Activated T-cell treated with anti-CD3 and anti-CD28 coated beads, Interleukin-2, amount 50 U/mL, for 48 hours (primary cell): Measurements from ENCODE around the gene FGF12.

Source experiments
- DNase-seq, 2 experiments: peaks; one replicate each; pipeline ENCODE4 v3.0.0-alpha.2; 2020

FGF12 gene

DNA sequence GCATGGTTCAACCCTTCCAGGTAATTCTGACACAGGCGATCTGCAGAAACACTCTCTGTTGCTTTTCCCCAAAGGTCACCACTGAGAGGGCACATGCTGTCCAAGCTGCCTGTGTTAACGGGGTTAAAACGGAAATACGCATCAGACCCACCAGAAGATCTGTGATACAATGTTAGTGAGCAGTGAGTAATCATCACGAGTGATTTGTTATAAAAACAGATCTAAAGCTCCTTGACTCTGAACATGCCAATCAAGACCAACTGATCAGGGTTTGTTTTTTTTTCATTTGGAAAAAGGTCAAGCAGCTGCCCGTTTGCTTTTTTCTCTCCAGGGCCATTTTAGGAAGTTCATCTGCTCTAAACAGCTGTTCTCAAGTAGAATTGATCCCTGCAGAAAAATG is 43.2 kb downstream of the FGF12 start:
- no peak for DNase-seq

DNA sequence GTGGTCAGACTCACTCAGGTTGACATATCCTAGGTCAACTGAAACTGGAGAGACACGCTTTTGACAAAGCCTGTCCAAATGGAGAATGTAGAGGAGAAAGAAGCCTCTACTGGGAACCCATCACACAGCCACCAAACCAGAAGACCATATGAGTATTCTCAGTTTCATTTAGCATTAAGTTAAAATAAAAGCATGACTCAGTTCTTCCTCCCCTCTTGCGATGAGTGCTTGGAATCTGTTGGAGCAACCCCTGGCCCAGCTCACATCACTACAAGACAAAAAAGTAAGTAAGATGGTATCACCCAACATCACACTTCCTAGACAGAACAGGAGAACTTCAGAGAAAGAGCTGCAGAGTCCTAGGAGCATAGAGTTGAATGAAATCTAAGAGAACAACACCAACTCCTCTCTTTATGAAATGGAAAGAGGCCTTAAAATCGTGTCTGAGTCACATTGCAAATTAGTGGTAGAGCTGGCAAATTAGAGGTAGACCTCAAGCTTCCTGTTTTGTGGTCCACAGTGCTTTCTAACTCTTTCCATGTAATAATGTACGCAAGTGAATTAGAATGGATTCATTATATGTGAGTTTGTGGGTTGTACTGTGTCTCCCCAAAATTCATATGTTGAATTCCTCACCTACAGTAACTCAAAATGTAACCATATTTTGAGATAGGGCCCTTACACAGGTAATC is 51.2 kb downstream of the FGF12 start:
- peak in 1 of 2 experiments; percentile 37 for DNase-seq

DNA sequence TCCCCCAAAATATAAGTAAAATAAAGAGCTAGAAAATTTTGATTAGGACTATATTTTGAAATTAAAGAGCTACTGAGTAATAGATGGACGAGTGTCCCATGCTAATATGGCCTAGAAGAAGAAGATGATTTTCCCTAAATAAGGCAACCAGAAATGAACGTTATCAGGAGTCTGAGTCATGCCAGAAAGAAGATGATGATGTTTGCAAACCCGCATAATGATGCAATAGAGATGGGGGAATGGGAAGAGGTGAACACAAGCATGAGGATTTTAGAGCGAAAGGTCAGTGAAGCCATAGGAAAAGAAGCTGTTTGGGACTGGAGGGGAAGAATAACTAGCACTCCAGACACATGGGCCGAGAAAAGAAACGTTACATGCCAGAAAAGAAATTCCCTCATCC is 71.7 kb downstream of the FGF12 start:
- no peak for DNase-seq

DNA sequence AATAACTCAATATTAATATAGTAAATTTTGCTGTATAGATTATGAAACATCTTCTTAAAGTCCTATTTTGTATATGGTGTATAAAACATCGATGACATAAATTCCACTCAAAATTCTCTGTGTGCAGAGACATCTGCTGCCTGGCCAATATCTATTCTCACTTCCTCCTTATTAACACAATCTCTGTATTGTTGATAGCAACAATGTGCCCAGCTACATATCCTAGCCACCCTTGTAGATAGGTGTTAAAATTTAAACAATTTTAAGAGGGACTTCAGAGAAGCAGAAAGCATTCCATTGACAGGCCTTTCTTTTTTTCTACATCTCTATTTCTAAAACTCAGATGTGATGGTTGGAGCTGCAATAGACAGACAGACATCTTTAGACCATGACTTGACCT is 72.3 kb downstream of the FGF12 start:
- no peak for DNase-seq

DNA sequence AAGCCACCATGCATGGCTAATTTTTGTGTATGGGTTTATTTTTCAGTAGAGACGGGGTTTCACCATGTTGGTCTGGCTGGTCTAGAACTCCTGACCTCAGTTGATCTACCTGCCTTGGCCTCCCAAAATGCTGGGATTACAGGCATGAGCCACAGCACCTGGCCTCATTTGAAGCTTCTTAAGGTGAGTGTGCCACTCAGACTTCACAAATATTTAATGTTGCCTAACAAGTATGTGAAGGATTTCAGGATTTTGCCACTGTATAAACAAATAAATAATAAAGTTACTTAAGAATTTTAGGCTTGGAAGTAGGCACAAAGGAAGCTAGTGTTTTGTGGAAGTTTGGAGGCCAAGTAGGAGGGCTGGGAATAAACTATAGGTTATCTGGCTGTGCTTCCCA is 73.5 kb downstream of the FGF12 start:
- no peak for DNase-seq

DNA sequence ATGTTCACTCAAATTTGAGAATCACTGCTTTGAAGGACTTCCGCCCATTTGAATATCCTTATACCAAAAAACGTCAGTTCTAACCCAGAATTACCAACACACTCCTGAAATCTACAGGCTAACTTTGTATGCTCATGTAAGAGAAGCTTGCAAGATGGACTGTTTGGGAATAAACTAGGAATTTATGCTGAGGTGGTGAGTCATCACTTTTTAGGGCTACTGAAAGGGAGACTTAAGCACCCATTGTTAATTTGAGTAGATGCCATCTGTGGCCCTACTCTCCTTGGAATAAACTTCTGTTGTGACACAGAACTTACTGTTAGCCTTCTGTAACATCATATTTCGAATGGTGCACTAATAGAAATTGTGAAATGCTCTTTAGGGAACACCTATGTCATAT is 74.6 kb downstream of the FGF12 start:
- no peak for DNase-seq

DNA sequence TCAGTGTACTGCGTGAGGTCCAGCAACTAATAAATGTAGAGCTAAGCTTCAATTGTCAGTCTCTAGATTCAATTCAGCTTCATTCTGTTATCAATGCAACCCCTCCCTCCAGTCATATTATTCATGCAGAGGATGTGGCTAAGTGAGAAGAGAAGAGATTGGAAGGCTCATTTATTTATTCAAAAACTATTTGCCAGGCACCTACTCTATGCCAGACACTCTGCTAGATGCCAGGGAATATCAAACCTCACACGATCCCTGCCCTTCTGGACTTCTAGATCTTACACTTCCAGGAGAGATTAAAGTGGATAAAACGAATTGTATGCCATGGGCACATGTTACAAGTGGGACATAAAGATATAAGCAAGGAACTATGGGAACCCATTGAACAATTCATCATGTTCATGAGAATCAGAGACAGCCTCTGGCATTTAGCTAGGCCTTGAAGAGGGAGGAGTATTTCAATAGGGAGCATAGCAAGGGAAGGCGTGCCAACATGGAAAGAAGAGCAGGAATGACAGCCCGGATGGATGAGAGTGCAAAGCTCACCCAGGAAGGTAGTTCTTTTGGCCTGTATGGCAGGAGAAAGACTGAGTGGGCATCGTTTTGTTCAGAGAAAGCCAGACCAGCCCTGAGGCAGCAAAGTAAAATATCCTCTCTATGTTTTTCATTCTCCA is 75.4 kb downstream of the FGF12 start:
- no peak for DNase-seq

DNA sequence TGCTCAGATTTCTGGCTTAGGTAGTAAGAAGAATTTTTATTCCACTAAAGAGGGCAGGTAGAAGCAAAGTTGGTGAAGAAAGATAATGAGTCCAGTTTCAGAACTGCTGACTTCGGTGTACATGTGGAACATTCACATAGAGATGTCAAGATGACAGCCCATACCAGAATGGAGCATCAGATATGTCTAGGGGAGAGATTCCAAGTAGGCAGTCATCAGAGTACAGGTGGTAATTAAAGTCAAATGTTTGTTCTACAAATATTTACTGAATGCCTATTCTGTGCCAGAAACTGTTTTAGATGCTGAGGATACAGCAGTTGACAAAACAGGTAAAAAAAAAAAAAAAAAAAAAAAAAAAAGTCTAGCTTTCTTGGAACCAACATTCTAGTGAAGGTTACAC is 81.9 kb downstream of the FGF12 start:
- DNase-seq, result no peak

DNA sequence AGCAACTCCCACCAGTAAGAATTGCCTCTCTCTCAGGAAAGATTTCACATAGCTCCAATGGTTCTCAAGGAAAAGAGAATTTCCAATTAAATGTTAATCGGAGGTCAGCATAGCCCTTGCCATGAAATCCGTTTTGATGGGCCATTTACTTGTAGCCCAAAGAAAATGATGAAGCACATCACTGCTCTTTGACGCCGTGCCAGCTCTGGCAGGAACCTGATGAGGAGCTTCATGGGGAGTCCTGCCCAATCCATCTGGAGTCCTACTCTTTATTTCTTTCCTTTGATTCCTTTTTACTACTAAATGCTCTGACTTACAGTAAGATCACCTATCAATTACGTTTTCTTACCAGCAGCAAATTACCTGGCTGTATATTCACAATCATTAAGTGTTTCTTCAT is 84.7 kb downstream of the FGF12 start:
- no peak for DNase-seq

DNA sequence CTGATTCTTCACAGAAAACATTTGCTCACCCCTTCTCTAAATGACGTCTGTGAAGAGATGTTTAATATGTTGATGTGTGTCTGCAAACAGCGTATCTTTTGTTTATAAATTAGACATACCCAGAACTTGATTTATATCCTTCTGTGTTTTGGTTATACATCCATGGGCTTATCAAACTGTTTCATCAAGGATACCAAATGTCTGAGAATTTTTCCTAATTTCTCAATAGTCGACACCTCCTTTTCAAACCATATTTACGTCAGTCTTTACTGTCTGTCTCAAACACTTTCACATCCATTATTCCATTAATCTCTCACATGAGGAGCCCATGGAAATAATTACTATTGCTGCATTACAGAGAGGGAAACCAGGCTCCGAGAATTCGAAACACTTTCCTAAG is 85.4 kb downstream of the FGF12 start:
- no peak for DNase-seq

DNA sequence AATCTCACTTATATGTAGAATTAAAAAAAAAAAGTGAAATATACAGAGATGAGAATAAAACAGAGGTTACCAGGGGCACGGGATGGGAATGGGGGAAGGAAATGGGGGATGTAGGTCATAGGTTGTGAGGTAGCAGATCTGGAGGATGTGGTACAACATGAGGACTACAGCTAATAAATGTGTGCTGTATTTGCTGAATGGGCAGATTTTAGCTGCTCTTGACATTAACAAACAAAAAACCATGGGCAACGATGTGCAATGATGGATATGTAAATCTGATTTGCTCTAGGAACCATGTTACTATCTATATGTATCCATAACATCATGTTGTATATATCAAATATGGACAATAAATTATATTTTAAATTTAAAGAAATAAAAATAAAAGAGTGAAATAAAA is 87.4 kb downstream of the FGF12 start:
- DNase-seq, result no peak

DNA sequence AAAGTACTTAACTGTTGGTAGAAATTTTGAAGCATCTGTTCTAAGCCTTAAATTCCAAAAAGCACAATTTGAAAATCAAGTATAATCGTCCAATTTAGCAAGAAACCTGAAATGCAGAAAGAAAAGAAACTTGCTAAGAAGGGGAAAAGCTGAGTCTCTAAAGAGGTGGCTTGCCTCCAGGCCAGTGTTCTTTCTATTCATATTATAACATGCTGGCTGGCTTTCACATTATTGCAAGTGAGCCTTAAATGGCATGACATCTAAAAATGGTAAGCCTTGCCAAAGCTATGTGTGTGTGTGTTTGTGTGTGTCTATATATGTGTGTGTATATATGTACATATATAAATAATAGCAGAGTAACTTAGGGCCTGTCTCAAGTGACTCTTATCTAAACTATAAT is 89.5 kb downstream of the FGF12 start:
- no peak for DNase-seq

DNA sequence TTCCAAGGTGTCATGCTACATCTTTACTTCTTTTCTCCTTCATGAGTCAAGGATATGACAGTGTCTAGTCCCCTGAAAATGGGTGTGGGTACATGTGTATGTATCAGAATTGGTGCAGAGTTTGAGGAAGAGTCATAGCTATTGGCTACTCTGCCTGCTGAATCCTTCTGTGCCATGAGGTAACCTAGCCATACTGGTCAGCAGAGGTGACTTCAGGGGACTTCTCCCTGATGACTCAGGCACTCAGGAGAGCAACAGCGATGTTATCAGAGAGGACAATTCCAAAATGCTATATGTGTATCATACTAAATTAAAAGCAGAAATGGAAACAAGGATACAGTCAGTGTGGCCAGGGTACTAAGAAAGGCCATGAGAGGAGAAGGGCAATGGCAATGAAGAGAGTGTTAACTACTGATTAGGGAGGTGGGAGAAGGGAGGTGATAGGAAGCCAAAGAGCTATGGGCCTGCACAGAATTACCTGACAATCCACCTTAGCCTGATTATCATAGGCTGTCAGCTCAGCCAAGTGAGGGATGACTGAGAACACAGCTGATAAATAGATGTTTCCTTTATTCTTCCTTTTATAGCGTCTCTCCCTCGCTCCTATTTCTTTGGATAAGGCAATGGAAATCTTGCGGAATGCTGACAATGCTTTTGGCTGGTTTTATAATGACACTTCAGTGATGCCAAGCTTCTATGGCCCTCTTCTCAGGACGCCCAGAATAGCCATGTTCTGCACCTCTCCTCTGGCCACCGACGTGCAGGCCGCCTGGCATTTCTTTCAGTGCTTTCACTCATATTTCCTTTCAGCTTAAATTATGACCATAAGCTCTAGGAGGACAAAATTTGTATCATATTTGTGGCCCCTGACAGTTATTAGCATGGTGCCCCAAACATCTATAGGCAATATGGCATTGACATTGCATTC is 90.6 kb downstream of the FGF12 start:
- DNase-seq, result no peak

DNA sequence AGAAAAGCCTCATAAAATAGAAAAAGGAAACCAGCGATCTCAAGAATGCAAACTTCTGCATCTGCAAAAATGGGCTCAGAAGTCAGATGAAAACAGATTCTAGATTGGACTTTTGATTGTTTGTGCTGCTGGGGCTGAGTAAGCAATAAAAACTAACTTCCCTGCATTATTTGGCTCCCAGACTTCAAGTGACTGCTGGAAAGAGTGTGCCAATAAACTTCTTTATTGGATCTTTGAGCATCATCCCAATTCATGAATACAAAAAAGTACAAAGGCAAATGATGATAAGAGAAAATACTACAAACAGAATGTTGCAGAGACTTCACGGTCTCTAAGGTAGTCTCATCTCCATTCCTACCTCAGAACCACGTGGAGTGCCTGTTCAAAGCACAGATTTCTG is 97.9 kb downstream of the FGF12 start:
- DNase-seq, result no peak

DNA sequence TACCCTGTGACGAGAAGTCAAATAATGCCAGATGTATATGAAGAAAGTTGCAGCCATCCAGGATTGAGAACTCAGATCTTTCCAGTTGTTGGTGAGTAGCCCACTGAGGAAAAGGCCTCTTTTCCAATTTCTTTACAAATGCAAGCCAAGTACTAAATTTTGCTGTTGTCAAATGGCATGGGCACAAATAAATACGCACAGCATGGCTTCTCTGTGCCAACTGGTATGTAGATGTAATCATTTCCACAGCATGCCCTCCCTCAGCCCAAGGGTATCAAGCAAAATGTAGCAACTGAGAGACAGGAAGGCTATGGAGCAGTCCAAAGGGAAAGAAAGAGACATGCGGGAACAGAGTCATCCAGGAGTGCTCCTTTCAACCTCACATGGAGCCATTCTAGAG is 105.4 kb downstream of the FGF12 start:
- DNase-seq, result no peak

DNA sequence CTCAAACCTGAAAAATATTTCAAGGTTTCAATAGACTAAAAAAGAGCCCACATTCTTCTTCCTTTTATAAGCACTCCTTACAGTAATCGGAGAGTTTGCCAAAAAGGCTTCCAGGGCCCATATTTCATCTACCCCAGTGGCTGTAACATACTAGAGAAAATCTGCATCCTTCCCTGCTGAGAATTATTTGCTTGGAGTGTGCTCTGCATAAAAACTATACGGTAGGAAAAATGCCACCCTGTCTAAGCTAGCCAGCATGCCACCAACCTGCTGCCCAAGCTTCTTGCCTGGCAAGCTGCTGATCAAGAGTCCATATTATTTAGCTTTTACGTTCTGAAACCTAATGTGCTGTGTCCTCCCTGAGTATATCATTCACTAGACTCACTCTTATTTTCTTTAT is 107.1 kb downstream of the FGF12 start:
- no peak for DNase-seq

DNA sequence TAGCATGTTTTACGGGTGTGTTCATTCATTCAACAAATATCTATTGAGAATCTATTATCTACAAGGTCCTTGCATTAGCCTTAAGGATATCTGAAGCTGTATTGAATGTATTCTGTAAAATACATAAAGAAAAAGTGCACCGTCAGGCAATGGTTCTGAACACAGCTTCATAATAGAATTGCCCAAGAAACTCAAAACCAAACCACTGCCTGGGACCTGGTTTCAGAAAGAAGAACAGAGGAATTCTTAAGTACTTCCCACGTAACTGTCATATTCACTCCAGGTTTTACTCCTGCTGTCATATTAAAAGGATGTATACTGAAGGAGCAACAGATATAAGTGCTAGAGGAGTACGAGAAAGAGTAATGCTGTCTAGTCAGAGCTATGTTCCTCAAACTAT is 115.9 kb downstream of the FGF12 start:
- DNase-seq, result no peak

DNA sequence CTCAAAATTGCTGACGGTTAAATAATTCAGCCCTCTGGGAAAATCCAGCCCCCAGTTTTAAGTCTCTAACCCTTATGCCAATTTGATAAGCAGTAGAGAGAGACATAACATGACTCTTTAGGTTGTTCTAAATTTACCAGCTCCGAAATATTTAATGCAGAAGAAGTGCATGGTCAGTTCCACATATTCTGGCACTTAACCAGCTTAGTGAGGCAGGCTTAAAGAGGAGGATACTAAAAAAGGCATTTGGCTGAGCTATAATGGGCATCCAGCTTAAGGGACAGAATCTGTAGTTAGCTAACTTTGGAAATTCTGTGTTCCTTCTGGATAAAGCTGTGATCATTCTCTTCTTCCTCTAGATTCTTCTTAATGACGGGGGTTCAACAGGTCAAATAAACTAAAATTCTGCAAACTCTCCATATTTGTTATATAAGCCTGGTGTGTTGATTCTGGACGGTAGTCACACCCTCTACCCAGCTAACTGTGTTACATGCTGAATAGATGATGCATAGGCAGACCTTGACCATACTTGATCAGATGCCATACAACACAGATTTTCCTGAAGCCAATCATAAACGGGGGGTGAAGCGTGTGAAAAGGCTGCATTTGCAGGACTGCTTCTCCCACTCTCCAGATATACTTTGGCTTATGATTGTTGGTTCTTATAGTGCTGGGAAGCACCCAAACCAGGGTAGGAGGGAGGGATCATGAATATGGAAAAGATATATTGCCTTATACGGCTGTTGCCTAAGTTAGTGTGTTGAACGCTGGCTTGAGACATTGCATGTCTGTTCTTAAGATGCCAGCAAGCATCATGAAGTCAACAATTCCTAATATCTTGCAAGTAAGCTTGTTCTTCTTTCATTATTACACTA is 118.4 kb downstream of the FGF12 start:
- no peak for DNase-seq

DNA sequence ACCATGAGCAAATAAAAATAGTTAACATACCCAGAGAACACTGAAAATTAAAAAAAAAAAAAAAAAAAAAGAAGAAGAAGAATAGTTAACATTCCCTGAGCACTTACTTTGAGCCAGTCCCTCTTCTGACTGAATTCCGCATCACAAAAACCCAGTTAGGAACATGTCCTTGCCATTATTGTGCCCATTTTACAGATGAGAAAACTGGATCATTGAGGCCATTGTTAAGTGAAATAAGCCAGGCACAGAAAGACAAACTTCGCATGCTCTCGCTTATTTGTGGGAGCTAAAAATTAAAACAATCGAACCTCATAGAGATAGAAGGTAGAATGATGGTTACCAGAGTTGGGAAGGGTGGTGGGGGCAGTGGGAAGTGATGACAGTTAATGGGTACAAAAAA is 119.5 kb downstream of the FGF12 start:
- no peak for DNase-seq

DNA sequence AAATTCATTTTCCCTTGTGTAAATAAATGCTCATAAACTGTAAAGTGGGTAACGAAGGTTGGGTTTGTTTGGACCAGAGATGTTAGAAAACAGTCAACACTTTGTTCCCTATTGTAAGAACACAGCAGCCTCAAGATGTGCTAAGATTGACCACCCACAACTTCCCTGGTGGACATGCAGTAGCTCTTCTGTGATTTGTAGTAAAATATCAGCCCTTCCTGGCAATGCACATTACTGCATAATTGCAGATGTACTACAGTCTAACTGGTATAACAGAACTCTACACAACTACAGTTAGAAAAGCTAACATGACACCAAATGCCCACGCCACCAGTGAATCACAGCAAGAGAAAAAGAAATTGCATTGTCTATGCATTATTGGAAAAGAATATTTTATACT is 129.4 kb downstream of the FGF12 start:
- DNase-seq, result no peak

DNA sequence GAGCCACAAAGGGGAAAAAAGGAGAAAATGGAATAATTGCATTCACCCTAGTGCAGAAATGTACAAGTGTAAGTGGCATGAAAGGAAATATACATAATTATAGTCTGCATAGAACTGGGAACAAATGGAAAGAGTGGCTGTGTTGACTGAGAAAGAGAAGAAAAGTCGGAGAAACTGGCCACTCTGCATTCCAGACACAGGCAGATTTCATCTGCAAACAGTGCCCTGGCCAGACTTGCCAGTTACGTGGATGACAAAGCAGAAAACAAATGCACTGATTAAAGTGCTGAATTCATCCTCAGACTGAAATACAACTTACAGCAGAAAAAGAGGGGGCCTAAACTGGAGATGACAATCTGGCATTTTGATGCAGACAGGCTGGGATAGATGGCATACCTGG is 129.8 kb downstream of the FGF12 start:
- DNase-seq, result no peak

DNA sequence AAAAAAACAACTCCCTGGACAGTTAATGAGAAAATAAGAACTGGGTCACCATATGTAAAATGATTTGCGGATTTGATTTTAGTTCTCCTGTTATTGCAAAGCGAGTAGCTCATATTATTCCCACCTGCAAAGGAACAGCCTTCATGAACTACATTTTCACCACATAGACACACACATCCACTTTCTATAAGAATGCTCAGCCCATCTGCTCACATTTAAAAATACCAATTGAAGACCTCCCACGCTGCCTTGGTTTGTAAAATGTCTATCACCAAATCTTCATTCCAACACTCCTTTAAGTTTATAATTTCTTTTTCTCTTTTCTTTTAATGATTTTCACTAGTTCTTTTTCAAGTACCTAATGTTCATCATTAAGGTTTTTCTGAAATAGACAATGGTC is 148.6 kb downstream of the FGF12 start:
- no peak for DNase-seq

DNA sequence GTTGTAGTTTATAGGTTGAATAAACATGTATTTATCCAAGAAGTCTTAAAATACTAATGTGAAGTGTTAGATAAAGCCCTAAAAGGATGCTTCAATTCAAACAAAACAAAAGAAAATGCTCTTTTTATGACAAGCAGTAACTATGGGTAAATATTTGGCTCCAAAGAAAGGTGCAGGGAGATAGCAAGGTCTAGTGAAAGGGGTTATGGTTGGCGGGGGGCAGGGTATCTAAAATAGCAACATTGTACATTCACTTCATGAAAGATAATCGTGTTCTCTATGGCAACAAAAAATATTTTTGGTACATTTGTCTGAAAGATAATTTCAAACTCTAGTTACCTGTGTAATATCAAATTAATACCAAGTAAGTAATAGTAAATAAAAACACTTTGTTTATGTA is 149.5 kb downstream of the FGF12 start:
- DNase-seq, result no peak
